ENCODE results near the gene ACTR10. TPM values are rescaled to one million over a fixed set of nuclear protein-coding genes. Genes with fewer than 3 reads are reported as not detected.

The ACTR10 gene
- total and polyA plus RNA-seq, 9 of the 15 experiments (the other 6 are each of a cell fraction or from before 2014, with no cell fraction given): 22.0 to 66.1 (median 34.1) TPM

GRCh38 chr14:58249611-58250010, 49.7 kb downstream of the ACTR10 start (continued):
- TF ChIP-seq MGA (IDR thresholded peaks at IDR 0.05) (no peak), CBX8 (IDR thresholded peaks at IDR 0.05; ENCODE audit: borderline replicate concordance, extremely low read depth, low read depth, low read length, poor library complexity, severe bottlenecking) (no peak), PBX2 (CRISPR knock-in tag; IDR thresholded peaks at IDR 0.05; ENCODE audit: low read depth) (no peak), PBX2 (tag; conservative IDR thresholded peaks at IDR 0.05; ENCODE audit: low read depth) (no peak), HMGXB4 (CRISPR knock-in tag; IDR thresholded peaks at IDR 0.05) (no peak), KLF16 (IDR thresholded peaks at IDR 0.05) (no peak)
